GM19238 (cell line): ENCODE data around the gene USP48.

Experiments used
- DNase-seq: peaks from one replicate; pipeline ENCODE4 v3.0.0; 2011; ENCODE audit warnings: low spot score; ENCODE audit not compliant: insufficient read length

USP48 gene

GRCh38 chr1:21669258-21670058 lies 113.5 kb downstream of the USP48 start, which contains the start of gene RAP1GAP:
Gene RAP1GAP, minus strand, starts transcription at chr1:21669357. Its CDS starts 49,325 bp downstream, at chr1:21620032.
- DNase-seq: no peak

GRCh38 chr1:21668951-21669257 lies 114.0 kb downstream of the USP48 start:
- DNase-seq: no peak

- DNase-seq: no peak
These were observed 114.6 kb downstream of the USP48 start for GRCh38 chr1:21668232-21668950.

- no peak for DNase-seq
These were observed 115.4 kb downstream of the USP48 start for GRCh38 chr1:21667348-21668231.

GRCh38 chr1:21666576-21667320 lies 116.2 kb downstream of the USP48 start:
- DNase-seq: no peak

- DNase-seq: no peak
These were observed 117.0 kb downstream of the USP48 start for GRCh38 chr1:21665711-21666575.

GRCh38 chr1:21664806-21665588 lies 118.0 kb downstream of the USP48 start:
- DNase-seq: no peak

GRCh38 chr1:21663951-21664805 lies 118.8 kb downstream of the USP48 start:
- DNase-seq: no peak

- DNase-seq: no peak
These were observed 119.5 kb downstream of the USP48 start for GRCh38 chr1:21663248-21663950.

GRCh38 chr1:21662426-21663247 lies 120.3 kb downstream of the USP48 start:
- DNase-seq: no peak

- no peak for DNase-seq
These were observed 121.1 kb downstream of the USP48 start for GRCh38 chr1:21661886-21662285.

- DNase-seq: no peak
These were observed 123.0 kb downstream of the USP48 start for GRCh38 chr1:21659924-21660326.

GRCh38 chr1:21659099-21659923 lies 123.6 kb downstream of the USP48 start:
- DNase-seq: peak; percentile 90

- no peak for DNase-seq
These were observed 125.3 kb downstream of the USP48 start for GRCh38 chr1:21657456-21658190.

GRCh38 chr1:21655748-21656147 lies 127.2 kb downstream of the USP48 start:
- no peak for DNase-seq
